Islet of Langerhans (tissue), 1 donor: ENCODE measurements around the gene WHRN.

Experiments used
- FAIRE-seq: peaks from one replicate; lab custom pipeline; 2011; peaks lifted over from hg19 to GRCh38; lab: Jason Lieb, UNC

WHRN gene

GRCh38 chr9:114491430-114492003 lies 13.8 kb downstream of the WHRN start:
- FAIRE-seq = no peak

GRCh38 chr9:114489928-114490327 lies 15.3 kb downstream of the WHRN start:
- FAIRE-seq = no peak

- FAIRE-seq = no peak
Measured at GRCh38 chr9:114488398-114489129, 16.7 kb downstream of the WHRN start.

- FAIRE-seq = no peak
Measured at GRCh38 chr9:114487607-114488300, 17.5 kb downstream of the WHRN start.

- no peak for FAIRE-seq
Measured at GRCh38 chr9:114486205-114486963, 18.9 kb downstream of the WHRN start.

GRCh38 chr9:114484854-114485443 lies 20.3 kb downstream of the WHRN start:
- FAIRE-seq = no peak

- FAIRE-seq = no peak
Measured at GRCh38 chr9:114484215-114484853, 20.9 kb downstream of the WHRN start.

GRCh38 chr9:114483499-114483898 lies 21.8 kb downstream of the WHRN start:
- FAIRE-seq = no peak

GRCh38 chr9:114482593-114482992 lies 22.7 kb downstream of the WHRN start:
- no peak for FAIRE-seq

GRCh38 chr9:114481789-114482188 lies 23.5 kb downstream of the WHRN start:
- no peak for FAIRE-seq

- no peak for FAIRE-seq
Measured at GRCh38 chr9:114480746-114481435, 24.4 kb downstream of the WHRN start.

GRCh38 chr9:114478871-114479270 lies 26.4 kb downstream of the WHRN start:
- FAIRE-seq = no peak

- no peak for FAIRE-seq
Measured at GRCh38 chr9:114478459-114478858, 26.8 kb downstream of the WHRN start.

- FAIRE-seq = no peak
Measured at GRCh38 chr9:114477642-114478041, 27.6 kb downstream of the WHRN start.

- FAIRE-seq = no peak
Measured at GRCh38 chr9:114476891-114477469, 28.3 kb downstream of the WHRN start.

GRCh38 chr9:114475412-114476135 lies 29.7 kb downstream of the WHRN start:
- FAIRE-seq = no peak

- FAIRE-seq = no peak
Measured at GRCh38 chr9:114474425-114474824, 30.8 kb downstream of the WHRN start.

GRCh38 chr9:114473447-114473801 lies 31.8 kb downstream of the WHRN start:
- no peak for FAIRE-seq

- no peak for FAIRE-seq
Measured at GRCh38 chr9:114472765-114473446, 32.4 kb downstream of the WHRN start.

GRCh38 chr9:114471157-114471556 lies 34.1 kb downstream of the WHRN start:
- no peak for FAIRE-seq
